Skin epidermis (tissue), 12 donors: ENCODE data around the gene MSI2.

ENCODE experiments used
- H3K27ac ChIP-seq, 21 experiments: fragments of 200-600 bp; sonication (generic) in 11 of 21; one replicate each; pipeline ENCODE4 v1.5.0; 2020; ENCODE audit warnings: mild to moderate bottlenecking in 3 of 21, inconsistent platforms in 2 of 21, moderate library complexity in 2 of 21
- H3K4me3 ChIP-seq, 7 experiments: fragments of 200-600 bp; sonication (generic) in 2 of 7; one replicate each; pipeline ENCODE4 v1.5.0; 2020; ENCODE audit warnings: inconsistent platforms in 2 of 7, mild to moderate bottlenecking in 2 of 7, moderate library complexity in 1 of 7

Gene MSI2

DNA sequence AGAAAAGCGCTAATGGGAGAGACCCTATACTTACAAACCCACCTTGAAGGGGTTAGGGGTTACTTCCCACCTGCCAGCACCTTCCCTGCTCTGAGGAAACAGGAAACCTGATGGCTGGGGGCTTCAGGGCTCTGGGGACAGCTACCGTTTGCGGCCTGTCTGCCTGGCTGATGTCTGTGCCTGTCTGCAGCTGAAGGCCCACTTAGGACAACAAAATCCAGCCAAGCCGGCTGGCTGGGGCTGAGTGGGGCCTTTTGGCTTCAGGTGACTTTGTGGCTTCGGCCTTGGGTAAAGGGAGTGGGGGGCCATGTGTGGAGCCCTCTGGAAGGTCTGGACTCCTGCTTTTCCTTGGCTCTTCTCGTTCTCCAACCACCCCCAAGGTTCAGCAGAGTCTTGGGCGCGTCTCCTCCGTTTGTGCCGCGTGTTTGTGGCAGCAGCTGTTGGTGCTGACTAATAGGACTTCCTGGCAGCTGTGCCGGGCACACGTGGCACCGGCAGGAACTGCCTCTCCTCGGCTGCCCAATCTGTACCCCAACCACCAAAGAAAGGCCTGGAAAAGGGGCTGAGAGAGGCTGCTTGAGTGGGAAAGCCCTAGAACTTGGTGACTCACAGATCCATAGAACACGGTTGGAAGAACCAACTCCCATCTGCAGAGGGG is 186.7 kb downstream of the MSI2 start:
- no peak overlapping the region for H3K4me3 ChIP-seq
- H3K27ac ChIP-seq, result peak overlapping the region in 18 of 21 experiments; percentile 2 to 80 (median 46)

DNA sequence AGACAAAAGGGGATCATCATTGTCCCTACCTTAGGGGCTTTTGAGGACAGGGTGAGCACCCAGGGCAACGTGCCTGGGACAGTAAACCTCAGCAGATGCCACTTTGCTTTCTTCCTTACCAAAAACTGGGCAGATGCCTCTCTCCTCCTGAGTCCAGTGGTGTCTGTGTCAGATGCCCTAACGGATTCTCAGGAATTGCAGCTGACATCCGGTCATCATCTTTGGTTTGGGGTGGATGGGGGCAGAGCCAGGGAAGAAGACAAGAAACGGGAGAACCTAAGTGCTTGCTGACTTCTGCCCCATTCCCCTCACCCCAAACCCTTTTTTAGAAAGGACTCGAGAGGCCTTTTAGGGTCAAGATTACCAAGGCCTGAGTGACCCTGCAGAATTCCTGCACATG is 187.5 kb downstream of the MSI2 start:
- H3K27ac ChIP-seq, result peak overlapping the region in 8 of 21 experiments; percentile 15 to 80 (median 62)
- no peak overlapping the region for H3K4me3 ChIP-seq

GRCh38 chr17:57444682-57445450 is 188.5 kb downstream of the MSI2 start:
- Histone ChIP-seq H3K4me3 (no peak overlapping the region), H3K27ac (no peak overlapping the region)

DNA sequence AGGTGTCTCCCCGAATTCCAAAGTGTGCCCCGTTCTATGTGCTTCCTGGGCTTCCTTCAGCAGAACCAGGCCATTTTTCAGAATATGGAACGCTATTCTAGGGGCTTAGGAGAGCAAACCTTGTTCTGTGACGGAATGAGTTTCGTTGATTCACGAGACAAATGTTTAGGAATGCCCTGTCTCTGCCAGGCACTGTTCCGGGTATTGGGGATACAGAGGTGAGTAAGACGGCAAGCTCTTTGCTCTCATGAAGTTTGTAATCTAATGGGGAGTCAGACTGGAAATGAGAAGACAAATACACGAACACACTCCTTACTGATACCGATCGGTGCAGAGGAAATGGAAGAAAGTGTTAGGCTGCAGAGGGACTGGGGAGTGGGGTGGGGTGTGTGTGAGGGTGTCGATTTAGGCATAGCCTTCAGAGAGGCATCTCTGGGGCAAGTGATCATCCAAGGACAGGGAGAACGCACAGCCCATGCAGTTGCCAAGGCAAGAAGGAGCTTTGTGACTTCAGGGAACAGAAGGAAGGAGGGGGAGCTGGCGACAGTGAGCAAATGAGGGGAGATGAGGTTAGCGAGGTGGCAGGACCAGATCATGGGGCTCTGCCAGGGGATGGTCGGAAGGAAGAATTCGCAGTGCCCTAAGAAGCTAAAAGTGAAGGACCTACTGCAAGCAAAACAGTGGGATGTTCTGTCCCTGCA is 189.6 kb downstream of the MSI2 start:
- H3K27ac ChIP-seq, result no peak overlapping the region
- H3K4me3 ChIP-seq, result no peak overlapping the region

GRCh38 chr17:57447357-57447989 is 191.2 kb downstream of the MSI2 start:
- Histone ChIP-seq H3K4me3 (no peak overlapping the region), H3K27ac (no peak overlapping the region)

DNA sequence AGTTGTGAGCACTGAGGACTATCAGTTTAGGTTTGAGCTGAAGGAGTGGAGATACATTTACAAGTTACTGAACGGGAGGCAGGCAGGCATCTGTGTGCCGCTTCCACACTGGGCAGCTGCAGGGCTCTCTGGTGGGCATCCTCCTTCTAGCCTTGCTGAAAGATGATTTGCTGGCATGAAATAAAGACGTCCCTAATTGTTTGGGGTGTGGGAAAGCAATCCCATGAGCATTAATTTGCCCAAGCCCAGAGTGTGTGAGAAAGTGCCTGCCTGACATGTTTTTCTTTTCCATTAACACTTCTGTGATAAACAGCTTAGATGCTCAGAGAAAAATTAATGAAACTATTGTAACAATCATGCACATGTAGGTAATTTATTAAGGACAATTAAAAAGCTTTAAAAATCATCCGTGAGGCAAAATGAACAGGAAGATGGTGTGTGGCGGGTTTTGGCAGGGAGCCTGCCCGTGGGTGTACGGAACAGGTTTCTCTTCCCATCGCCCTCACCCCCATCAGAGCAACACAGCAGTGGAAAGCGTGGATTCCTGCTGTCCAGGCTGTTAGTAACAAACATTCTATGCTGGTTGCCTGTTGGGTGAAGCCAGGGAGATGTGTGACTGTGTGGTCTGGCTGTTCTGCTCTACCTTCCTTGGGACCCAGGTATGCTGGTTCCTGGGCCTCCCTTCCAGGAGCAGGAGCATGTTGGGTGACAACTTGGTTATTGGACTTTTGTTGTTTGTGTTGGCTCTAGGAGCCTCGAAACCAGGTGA is 191.9 kb downstream of the MSI2 start:
- H3K27ac ChIP-seq, result no peak overlapping the region
- no peak overlapping the region for H3K4me3 ChIP-seq

DNA sequence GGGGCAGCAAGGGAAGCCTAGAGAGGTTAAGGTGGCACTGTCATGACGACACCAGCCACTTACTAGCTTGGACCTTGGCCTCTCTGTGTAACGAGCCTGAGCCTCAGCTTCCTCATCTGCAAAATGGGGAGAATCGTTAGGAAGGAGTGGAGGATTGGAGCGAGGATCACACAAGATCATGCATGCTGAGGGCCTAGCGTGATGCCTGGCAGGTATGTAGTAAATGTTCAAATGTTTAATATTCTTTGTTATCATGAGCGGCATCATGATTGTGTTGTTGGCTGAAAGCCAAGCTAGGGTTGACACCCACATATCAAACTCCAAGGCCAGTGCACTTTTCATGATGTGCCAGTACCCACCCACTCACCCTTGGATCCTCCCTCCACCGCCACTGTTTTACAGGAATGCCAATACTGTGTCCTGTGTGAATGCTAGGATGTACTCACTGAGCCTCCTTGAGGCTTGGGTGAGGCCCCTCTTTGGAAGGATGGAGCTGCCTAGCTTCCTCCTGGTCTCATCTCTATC is 192.5 kb downstream of the MSI2 start:
- H3K4me3 ChIP-seq, result no peak overlapping the region
- no peak overlapping the region for H3K27ac ChIP-seq

DNA sequence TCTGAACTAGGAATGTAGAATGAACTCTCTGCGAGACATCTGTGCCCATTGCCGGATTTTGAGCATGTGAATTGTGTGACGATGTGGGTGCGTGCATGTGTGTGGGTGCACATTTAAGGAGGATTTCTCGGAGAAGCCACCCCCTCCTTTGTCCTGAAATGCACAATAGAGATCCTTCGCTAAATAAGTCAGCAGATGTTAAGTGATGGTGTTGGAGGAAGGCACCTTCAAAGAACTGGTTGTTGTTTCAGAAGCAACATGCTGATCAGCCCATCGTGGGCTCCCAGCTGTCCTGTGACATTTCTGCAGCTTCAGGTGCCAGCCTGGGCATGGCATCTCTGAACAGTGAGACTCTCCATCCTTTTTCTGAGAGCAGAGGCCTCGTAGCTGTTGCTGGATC is 194.9 kb downstream of the MSI2 start:
- Histone ChIP-seq H3K27ac (peak overlapping the region in 2 of 21 experiments; percentile 26 to 54), H3K4me3 (no peak overlapping the region)

DNA sequence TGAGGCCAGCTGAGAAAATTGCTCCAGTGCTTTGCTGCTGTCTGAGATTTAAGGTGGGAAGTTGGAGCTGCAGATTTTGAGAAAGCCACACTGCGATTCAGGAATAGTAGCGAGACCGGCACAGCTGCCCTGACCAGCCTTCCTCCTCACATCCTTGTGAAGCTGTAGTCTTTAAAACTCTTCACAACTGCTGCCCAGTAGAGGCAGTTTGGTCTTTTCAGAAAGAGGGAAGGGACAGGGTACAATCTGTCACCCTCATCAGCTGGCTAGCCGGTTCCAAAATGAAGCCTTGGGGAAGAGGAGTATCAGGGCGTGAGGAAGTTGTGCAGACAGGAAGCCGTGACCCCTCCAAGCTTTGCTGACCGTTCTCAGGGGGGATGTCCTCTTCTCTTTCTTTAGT is 195.3 kb downstream of the MSI2 start:
- peak overlapping the region in 3 of 21 experiments; percentile 26 to 54 (median 29) for H3K27ac ChIP-seq
- H3K4me3 ChIP-seq, result no peak overlapping the region

GRCh38 chr17:57453841-57454425 is 197.6 kb downstream of the MSI2 start:
- Histone ChIP-seq H3K4me3 (no peak overlapping the region), H3K27ac (no peak overlapping the region)

GRCh38 chr17:57454729-57455062 is 198.4 kb downstream of the MSI2 start:
- Histone ChIP-seq H3K27ac (peak overlapping the region in 9 of 21 experiments; percentile 1 to 74 (median 61)), H3K4me3 (no peak overlapping the region)

DNA sequence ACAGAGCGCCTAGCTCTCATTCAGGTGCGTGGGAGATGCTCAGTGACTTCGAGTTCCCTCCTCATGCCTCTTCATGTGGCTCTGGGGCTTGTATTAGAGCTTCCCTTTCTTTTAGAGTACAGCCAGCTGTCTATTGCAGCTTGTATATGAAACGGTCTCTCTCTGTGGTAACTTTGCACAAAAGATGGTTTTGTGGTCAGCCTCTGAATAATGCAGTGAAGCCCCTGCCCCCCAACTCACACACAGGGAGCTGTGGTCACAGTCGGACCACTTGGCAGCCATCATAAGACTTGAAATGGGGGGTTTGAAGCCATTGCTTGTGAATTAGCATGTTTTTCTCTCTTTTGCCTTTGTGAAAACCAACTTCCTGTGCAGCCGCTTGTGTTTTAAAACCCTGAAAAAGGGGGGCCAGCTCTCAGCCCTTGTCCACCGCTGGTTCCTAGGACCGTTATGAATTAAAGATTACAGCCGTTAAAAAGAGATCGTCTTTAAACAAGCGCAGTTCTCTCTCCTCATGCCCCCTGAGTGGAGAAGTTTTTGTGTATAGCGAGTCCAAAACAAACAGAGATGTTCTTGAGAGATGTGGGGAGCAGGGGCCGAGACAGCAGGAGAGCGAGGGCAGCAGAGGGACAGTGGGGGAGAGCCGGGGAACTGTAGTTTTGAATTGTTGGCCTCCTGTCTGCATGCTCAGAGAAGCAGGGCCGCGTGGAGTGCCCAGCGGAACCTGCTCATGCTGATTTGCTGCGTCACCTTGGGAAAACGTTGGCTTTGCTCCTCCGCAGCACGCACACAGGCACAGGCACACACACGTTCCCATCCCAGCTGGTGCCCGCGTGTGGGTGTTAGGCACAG is 199.0 kb downstream of the MSI2 start:
- Histone ChIP-seq H3K4me3 (no peak overlapping the region), H3K27ac (peak overlapping the region in 10 of 21 experiments; percentile 2 to 74 (median 60))

GRCh38 chr17:57456622-57457021 is 200.3 kb downstream of the MSI2 start:
- no peak overlapping the region for H3K4me3 ChIP-seq
- H3K27ac ChIP-seq, result no peak overlapping the region

GRCh38 chr17:57457188-57457587 is 200.9 kb downstream of the MSI2 start:
- H3K27ac ChIP-seq, result no peak overlapping the region
- H3K4me3 ChIP-seq, result no peak overlapping the region

GRCh38 chr17:57458718-57459285 is 202.5 kb downstream of the MSI2 start:
- Histone ChIP-seq H3K4me3 (no peak overlapping the region), H3K27ac (no peak overlapping the region)

GRCh38 chr17:57459286-57459915 is 203.1 kb downstream of the MSI2 start:
- no peak overlapping the region for H3K4me3 ChIP-seq
- H3K27ac ChIP-seq, result no peak overlapping the region

- Histone ChIP-seq H3K4me3 (no peak overlapping the region), H3K27ac (no peak overlapping the region)
Observed at GRCh38 chr17:57461082-57461481, 204.8 kb downstream of the MSI2 start.
